HepG2 (cell line): Measurements from ENCODE around the gene NLE1. TPM values are rescaled to one million over a fixed set of nuclear protein-coding genes. Genes with fewer than 3 reads are reported as not detected.

Source experiments
- ASH2L ChIP-seq: fragments of 300-600, 200-600 bp; sonication (generic); IDR thresholded peaks from 2 replicates; pipeline ENCODE4 v1.7.0; 2017; ENCODE audit warnings: low read depth, mild to moderate bottlenecking, moderate library complexity, mixed read lengths, low read length; ENCODE audit not compliant: insufficient read length
- ATF6 ChIP-seq: sonication (generic); formaldehyde crosslinking; conservative IDR thresholded peaks from 2 replicates; pipeline ENCODE4 v1.4.0; 2020; ENCODE audit warnings: missing genetic modification reagents
- FLYWCH1 ChIP-seq: sonication (generic); formaldehyde crosslinking; IDR thresholded peaks from 2 replicates; pipeline ENCODE4 v1.8.1; 2023; ENCODE audit warnings: mild to moderate bottlenecking, missing genetic modification reagents
- FOXK1 ChIP-seq: sonication (generic); formaldehyde crosslinking; IDR thresholded peaks from 2 replicates; pipeline ENCODE4 v1.4.0; 2020; ENCODE audit warnings: low read depth, missing genetic modification reagents, borderline replicate concordance
- FOXO4 ChIP-seq: sonication (generic); formaldehyde crosslinking; conservative IDR thresholded peaks from 2 replicates; pipeline ENCODE4 v1.8.1; 2023; ENCODE audit warnings: missing genetic modification reagents
- GTF3A ChIP-seq: sonication (generic); formaldehyde crosslinking; conservative IDR thresholded peaks from 2 replicates; pipeline ENCODE4 v1.4.0; 2020; ENCODE audit warnings: mild to moderate bottlenecking, missing genetic modification reagents
- KDM5A ChIP-seq: fragments of 200-600 bp; sonication (generic); IDR thresholded peaks from 2 replicates; pipeline ENCODE4 v1.7.0; 2018; ENCODE audit warnings: antibody characterized with exemption, mild to moderate bottlenecking, low read length, borderline replicate concordance
- NR3C1 ChIP-seq: sonication (generic); formaldehyde crosslinking; IDR thresholded peaks from 2 replicates; pipeline ENCODE4 v1.4.0; 2020; ENCODE audit warnings: missing genetic modification reagents
- POLR2A ChIP-seq, 2 experiments: IDR thresholded peaks; 2 replicates each; pipeline ENCODE4 v1.6.1; 2011; ENCODE audit warnings: low read depth in 2 of 2, low read length in 2 of 2, mild to moderate bottlenecking in 1 of 2, moderate library complexity in 1 of 2; ENCODE audit not compliant: insufficient read depth in 1 of 2
- SALL1 ChIP-seq: sonication (generic); formaldehyde crosslinking; IDR thresholded peaks from 2 replicates; pipeline ENCODE4 v1.8.0; 2022; ENCODE audit warnings: mild to moderate bottlenecking, missing genetic modification reagents
- SRY ChIP-seq: sonication (generic); formaldehyde crosslinking; IDR thresholded peaks from 2 replicates; pipeline ENCODE4 v1.8.0; 2022; ENCODE audit warnings: mild to moderate bottlenecking, missing genetic modification reagents
- STAG1 ChIP-seq: sonication (generic); formaldehyde crosslinking; IDR thresholded peaks from 2 replicates; pipeline ENCODE4 v1.4.0; 2020; ENCODE audit warnings: missing genetic modification reagents
- ZBTB42 ChIP-seq: sonication (generic); formaldehyde crosslinking; IDR thresholded peaks from 2 replicates; pipeline ENCODE4 v1.5.0; 2020; ENCODE audit warnings: mild to moderate bottlenecking, missing genetic modification reagents
- ZFAT ChIP-seq: sonication (generic); formaldehyde crosslinking; conservative IDR thresholded peaks from 2 replicates; pipeline ENCODE4 v1.8.1; 2023; ENCODE audit warnings: missing genetic modification reagents, inconsistent platforms
- ZFY ChIP-seq: sonication (generic); formaldehyde crosslinking; IDR thresholded peaks from 2 replicates; pipeline ENCODE4 v1.4.0; 2020; ENCODE audit warnings: missing genetic modification reagents
- ZKSCAN5 ChIP-seq: sonication (generic); formaldehyde crosslinking; IDR thresholded peaks from 2 replicates; pipeline ENCODE4 v1.5.1; 2020; ENCODE audit warnings: mild to moderate bottlenecking, missing genetic modification reagents
- ZNF34 ChIP-seq: sonication (generic); formaldehyde crosslinking; IDR thresholded peaks from 2 replicates; pipeline ENCODE4 v1.4.0; 2020; ENCODE audit warnings: mild to moderate bottlenecking, missing genetic modification reagents, borderline replicate concordance
- ZNF44 ChIP-seq: sonication (generic); formaldehyde crosslinking; IDR thresholded peaks from 2 replicates; pipeline ENCODE4 v1.5.1; 2020; ENCODE audit warnings: mild to moderate bottlenecking, missing genetic modification reagents
- ZNF563 ChIP-seq: sonication (generic); formaldehyde crosslinking; IDR thresholded peaks from 2 replicates; pipeline ENCODE4 v1.8.0; 2022; ENCODE audit warnings: mild to moderate bottlenecking, moderate library complexity, missing genetic modification reagents
- ZNF567 ChIP-seq: sonication (generic); formaldehyde crosslinking; IDR thresholded peaks from 2 replicates; pipeline ENCODE4 v1.8.1; 2023; ENCODE audit warnings: mild to moderate bottlenecking, missing genetic modification reagents, borderline replicate concordance
- polyA plus RNA-seq, 8 experiments: library from polyadenylated mRNA; depleted of rRNA in 3 of 8; stranded (reverse) in 7 of 8; unstranded in 1 of 8; fragments of >200 nt; fragmentation: Illumina TruSeq in 4 of 8; extraction: Trizol in 4 of 8; gene quantifications; 2 replicates each; pipeline versions ENCODE4 v1.2.1 to v1.2.3, GENCODE V29; 2011 to 2016; ENCODE audit warnings: low read depth in 4 of 8, missing spikeins in 1 of 8, mixed read lengths in 1 of 8; ENCODE audit not compliant: insufficient read depth in 1 of 8
- total RNA-seq, 5 experiments: library from RNA; depleted of rRNA; stranded (reverse); fragments of >200 nt; fragmentation: Illumina TruSeq; extraction: Trizol; gene quantifications; 2 replicates each; pipeline ENCODE4 v1.2.3, GENCODE V29; 2016; ENCODE audit warnings: low read depth in 1 of 5
- TF ChIP-seq, protein P1 (sequence below): sonication (generic); formaldehyde crosslinking; IDR thresholded peaks from 2 replicates; pipeline ENCODE4 v1.5.0; 2020; ENCODE audit warnings: missing genetic modification reagents
- TF ChIP-seq, protein P2 (sequence below): sonication (generic); formaldehyde crosslinking; IDR thresholded peaks from 2 replicates; pipeline ENCODE4 v1.8.0; 2022; ENCODE audit warnings: missing genetic modification reagents, mild to moderate bottlenecking, borderline replicate concordance
- TF ChIP-seq, protein P3 (sequence below): sonication (generic); formaldehyde crosslinking; IDR thresholded peaks from 2 replicates; pipeline ENCODE4 v1.4.0; 2020; ENCODE audit warnings: missing genetic modification reagents

Gene NLE1
- total and polyA plus RNA-seq, 2 of the 13 experiments (the other 11 are each of a cell fraction or from before 2014, with no cell fraction given): 20.3 to 34.5 TPM

- TF ChIP-seq, protein P1, sequence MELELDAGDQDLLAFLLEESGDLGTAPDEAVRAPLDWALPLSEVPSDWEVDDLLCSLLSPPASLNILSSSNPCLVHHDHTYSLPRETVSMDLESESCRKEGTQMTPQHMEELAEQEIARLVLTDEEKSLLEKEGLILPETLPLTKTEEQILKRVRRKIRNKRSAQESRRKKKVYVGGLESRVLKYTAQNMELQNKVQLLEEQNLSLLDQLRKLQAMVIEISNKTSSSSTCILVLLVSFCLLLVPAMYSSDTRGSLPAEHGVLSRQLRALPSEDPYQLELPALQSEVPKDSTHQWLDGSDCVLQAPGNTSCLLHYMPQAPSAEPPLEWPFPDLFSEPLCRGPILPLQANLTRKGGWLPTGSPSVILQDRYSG: no peak
- TF ChIP-seq STAG1 (CRISPR knock-in tag) (peak; percentile 40), ZNF567 (CRISPR knock-in tag) (0 out of 2 replicates have a peak, but pooled peaks have one; percentile 45), ATF6 (0 out of 2 replicates have a peak, but pooled peaks have one; percentile 65), ZBTB42 (CRISPR knock-in tag) (no peak), GTF3A (CRISPR knock-in tag) (0 out of 2 replicates have a peak, but pooled peaks have one; percentile 51), POLR2A (IDR thresholded peaks at IDR 0.05; ENCODE audit: insufficient read depth in 1 of 2, low read depth in 2 of 2, low read length in 2 of 2) (peak; percentile 43 to 75; a peak in 3 of 4 replicates), SRY (CRISPR knock-in tag) (0 out of 2 replicates have a peak, but pooled peaks have one; percentile 67), FLYWCH1 (CRISPR knock-in tag) (no peak), ZKSCAN5 (CRISPR knock-in tag) (no peak), ZNF44 (CRISPR knock-in tag) (peak; percentile 51; the same call in 1 of the 2 replicates), ASH2L (peak; percentile 82), FOXO4 (CRISPR knock-in tag) (no peak), ZFAT (no peak), ZNF34 (CRISPR knock-in tag) (peak; percentile 85; the same call in 1 of the 2 replicates), ZFY (CRISPR knock-in tag) (peak; percentile 77), KDM5A (peak; percentile 69), FOXK1 (CRISPR knock-in tag) (peak; percentile 80), ZNF563 (CRISPR knock-in tag) (no peak), NR3C1 (CRISPR knock-in tag) (no peak), SALL1 (peak; percentile 93)
- TF ChIP-seq, protein P2, sequence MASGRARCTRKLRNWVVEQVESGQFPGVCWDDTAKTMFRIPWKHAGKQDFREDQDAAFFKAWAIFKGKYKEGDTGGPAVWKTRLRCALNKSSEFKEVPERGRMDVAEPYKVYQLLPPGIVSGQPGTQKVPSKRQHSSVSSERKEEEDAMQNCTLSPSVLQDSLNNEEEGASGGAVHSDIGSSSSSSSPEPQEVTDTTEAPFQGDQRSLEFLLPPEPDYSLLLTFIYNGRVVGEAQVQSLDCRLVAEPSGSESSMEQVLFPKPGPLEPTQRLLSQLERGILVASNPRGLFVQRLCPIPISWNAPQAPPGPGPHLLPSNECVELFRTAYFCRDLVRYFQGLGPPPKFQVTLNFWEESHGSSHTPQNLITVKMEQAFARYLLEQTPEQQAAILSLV: peak; percentile 68
- TF ChIP-seq, protein P3, sequence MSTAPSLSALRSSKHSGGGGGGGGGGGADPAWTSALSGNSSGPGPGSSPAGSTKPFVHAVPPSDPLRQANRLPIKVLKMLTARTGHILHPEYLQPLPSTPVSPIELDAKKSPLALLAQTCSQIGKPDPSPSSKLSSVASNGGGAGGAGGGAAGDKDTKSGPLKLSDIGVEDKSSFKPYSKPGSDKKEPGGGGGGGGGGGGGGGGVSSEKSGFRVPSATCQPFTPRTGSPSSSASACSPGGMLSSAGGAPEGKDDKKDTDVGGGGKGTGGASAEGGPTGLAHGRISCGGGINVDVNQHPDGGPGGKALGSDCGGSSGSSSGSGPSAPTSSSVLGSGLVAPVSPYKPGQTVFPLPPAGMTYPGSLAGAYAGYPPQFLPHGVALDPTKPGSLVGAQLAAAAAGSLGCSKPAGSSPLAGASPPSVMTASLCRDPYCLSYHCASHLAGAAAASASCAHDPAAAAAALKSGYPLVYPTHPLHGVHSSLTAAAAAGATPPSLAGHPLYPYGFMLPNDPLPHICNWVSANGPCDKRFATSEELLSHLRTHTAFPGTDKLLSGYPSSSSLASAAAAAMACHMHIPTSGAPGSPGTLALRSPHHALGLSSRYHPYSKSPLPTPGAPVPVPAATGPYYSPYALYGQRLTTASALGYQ (CRISPR knock-in tag): peak; percentile 43; the same call in 1 of the 2 replicates
Measured at GRCh38 chr17:35141681-35142466, at the start of gene NLE1 (continued).
